Esophagus squamous epithelium (tissue), 4 donors: Measurements from ENCODE around the gene CXCR4.

Experiments
- CTCF ChIP-seq, 6 experiments: fragments of 450-650 bp in 4 of 6; fragments of 200-600 bp in 2 of 6; sonication (generic) in 2 of 6; IDR thresholded peaks; one replicate each; pipeline ENCODE4 v1.5.1; 2016 to 2019; ENCODE audit warnings: antibody characterized with exemption in 6 of 6, mild to moderate bottlenecking in 4 of 6, moderate library complexity in 4 of 6
- POLR2A ChIP-seq, 4 donors: fragments of 450-650 bp; IDR thresholded peaks; one replicate each; pipeline ENCODE4 v1.6.1; 2017; ENCODE audit warnings: antibody characterized with exemption in 4 of 4, mild to moderate bottlenecking in 4 of 4, moderate library complexity in 3 of 4

- TF ChIP-seq CTCF (IDR thresholded peaks at IDR 0.05): no peak
- no peak for TF ChIP-seq POLR2A (IDR thresholded peaks at IDR 0.05)
Measured at GRCh38 chr2:136126021-136126420, 8.1 kb upstream of the CXCR4 start.
